Activated CD8-positive, alpha-beta T cell treated with anti-CD3 and anti-CD28 coated beads, Interleukin-2, amount 10 ng/mL, durations not matched to agents 7 days and 5 days (primary cell): Measurements from ENCODE around the gene SMURF2. TPM values are rescaled to one million over a fixed set of nuclear protein-coding genes. Genes with fewer than 3 reads are reported as not detected.
"Not testable (repeated sequence)": the region's sequence is repeated elsewhere in the genome, so short reads cannot be mapped to it uniquely, and the experiment has no call there.

Experiments
- ATAC-seq: fragments of 150-1000 bp; cut with Tn5 transposase; one replicate; pipeline ENCODE4 v1.10.0; 2021; ENCODE audit warnings: moderate library complexity
- CTCF ChIA-PET: fragments of 350-600 bp; sonication (Branson Sonifier 250); formaldehyde crosslinking; loops from one replicate; lab custom pipeline; 2021; ENCODE audit warnings: antibody characterized with exemption; lab: Charles Lee
- POLR2A ChIA-PET: fragments of 350-600 bp; sonication (Branson Sonifier 250); formaldehyde crosslinking; loops from one replicate; lab custom pipeline; 2021; ENCODE audit warnings: antibody characterized with exemption; lab: Charles Lee
- DNase-seq: peaks from one replicate; pipeline ENCODE4 v3.0.0-alpha.2; 2020
- H3K27ac Mint-ChIP-seq: one replicate; pipeline ENCODE4 v1.8.0; 2021; ENCODE audit warnings: mild to moderate bottlenecking, mixed read lengths
- H3K27me3 Mint-ChIP-seq: one replicate; pipeline ENCODE4 v1.8.0; 2021; ENCODE audit warnings: low read depth, mixed read lengths
- H3K36me3 Mint-ChIP-seq: one replicate; pipeline ENCODE4 v1.8.0; 2021; ENCODE audit warnings: low read depth, mixed read lengths
- H3K4me1 Mint-ChIP-seq: one replicate; pipeline ENCODE4 v1.8.0; 2021; ENCODE audit warnings: low read depth, mixed read lengths
- H3K4me3 Mint-ChIP-seq: one replicate; pipeline ENCODE4 v1.8.0; 2021; ENCODE audit warnings: mild to moderate bottlenecking, mixed read lengths
- H3K9me3 Mint-ChIP-seq: one replicate; pipeline ENCODE4 v1.8.0; 2022; ENCODE audit warnings: mixed read lengths; ENCODE audit not compliant: insufficient read depth
- total RNA-seq, 2 experiments: library from RNA; stranded (reverse); gene quantifications; one replicate each; pipeline ENCODE4 v1.2.3, GENCODE V29; 2021

Gene SMURF2
- total RNA-seq, 2 experiments from 2014 or later: 16.1 to 16.4 TPM

GRCh38 chr17:64687376-64687775 is 25.3 kb upstream of the SMURF2 start:
- CTCF ChIA-PET: interaction anchor here (1.2 kb wide), 1 partner anchor 81 kb away, joined by 3 read pairs; no protein-coding TSS in a partner anchor
- DNase-seq (no peak), ATAC-seq (no peak)
- POLR2A ChIA-PET: no interaction called here
- no peaks in the 10 kb centered on the region for H3K4me1 Mint-ChIP-seq
- H3K36me3 Mint-ChIP-seq: no peaks in the 10 kb centered on the region
- H3K4me3 Mint-ChIP-seq: no peak overlapping the region
- no peak overlapping the region for H3K27ac Mint-ChIP-seq
- H3K9me3 Mint-ChIP-seq: no peaks in the 10 kb centered on the region
- no peaks in the 10 kb centered on the region for H3K27me3 Mint-ChIP-seq

GRCh38 chr17:64686705-64687104 is 24.6 kb upstream of the SMURF2 start:
- Mint-ChIP-seq H3K36me3 (no peaks in the 10 kb centered on the region), H3K4me1 (no peaks in the 10 kb centered on the region), H3K4me3 (no peak overlapping the region), H3K27ac (no peak overlapping the region), H3K9me3 (no peaks in the 10 kb centered on the region), H3K27me3 (no peaks in the 10 kb centered on the region)
- ATAC-seq: no peak
- POLR2A ChIA-PET: no interaction called here
- DNase-seq: no peak
- CTCF ChIA-PET: no interaction called here

GRCh38 chr17:64685705-64686104 is 23.6 kb upstream of the SMURF2 start:
- Mint-ChIP-seq H3K36me3 (no peaks in the 10 kb centered on the region), H3K4me3 (no peak overlapping the region), H3K9me3 (no peaks in the 10 kb centered on the region), H3K4me1 (no peaks in the 10 kb centered on the region), H3K27me3 (no peaks in the 10 kb centered on the region), H3K27ac (no peak overlapping the region)
- ChIA-PET POLR2A (no interaction called here), CTCF (no interaction called here)
- DNase-seq (no peak), ATAC-seq (no peak)

GRCh38 chr17:64683796-64684195 is 21.7 kb upstream of the SMURF2 start:
- POLR2A ChIA-PET: no interaction called here

GRCh38 chr17:64682261-64683181 is 20.4 kb upstream of the SMURF2 start:
- H3K27ac Mint-ChIP-seq: no peak overlapping the region
- ChIA-PET POLR2A (no interaction called here), CTCF (no interaction called here)
- no peak overlapping the region for H3K4me3 Mint-ChIP-seq
- ATAC-seq (no peak), DNase-seq (no peak)
- H3K27me3 Mint-ChIP-seq: no peaks in the 10 kb centered on the region
- H3K9me3 Mint-ChIP-seq: no peaks in the 10 kb centered on the region
- H3K4me1 Mint-ChIP-seq: no peaks in the 10 kb centered on the region
- no peaks in the 10 kb centered on the region for H3K36me3 Mint-ChIP-seq

More at GRCh38 chr17:64683796-64684195, 21.7 kb upstream of the SMURF2 start:
- CTCF ChIA-PET: no interaction called here
- ATAC-seq (no peak), DNase-seq (no peak)
- H3K27ac Mint-ChIP-seq: no peak overlapping the region
- H3K36me3 Mint-ChIP-seq: no peaks in the 10 kb centered on the region
- no peak overlapping the region for H3K4me3 Mint-ChIP-seq
- H3K27me3 Mint-ChIP-seq: no peaks in the 10 kb centered on the region
- H3K4me1 Mint-ChIP-seq: no peaks in the 10 kb centered on the region
- no peaks in the 10 kb centered on the region for H3K9me3 Mint-ChIP-seq

- no peaks in the 10 kb centered on the region for H3K4me1 Mint-ChIP-seq
- H3K27me3 Mint-ChIP-seq: no peaks in the 10 kb centered on the region
- H3K4me3 Mint-ChIP-seq: no peak overlapping the region
- ChIA-PET POLR2A (no interaction called here), CTCF (no interaction called here)
- no peak for ATAC-seq
- H3K9me3 Mint-ChIP-seq: no peaks in the 10 kb centered on the region
- no peak for DNase-seq
- no peak overlapping the region for H3K27ac Mint-ChIP-seq
- H3K36me3 Mint-ChIP-seq: no peaks in the 10 kb centered on the region
These were observed 17.7 kb upstream of the SMURF2 start for GRCh38 chr17:64679710-64680216.

- Mint-ChIP-seq H3K27ac (no peak overlapping the region), H3K4me3 (no peak overlapping the region), H3K27me3 (no peaks in the 10 kb centered on the region), H3K4me1 (no peaks in the 10 kb centered on the region), H3K36me3 (no peaks in the 10 kb centered on the region), H3K9me3 (no peaks in the 10 kb centered on the region)
- DNase-seq: no peak
- POLR2A ChIA-PET: no interaction called here
- CTCF ChIA-PET: no interaction called here
- no peak for ATAC-seq
These were observed 14.7 kb upstream of the SMURF2 start for GRCh38 chr17:64676763-64677162.

GRCh38 chr17:64670843-64671590 is 8.9 kb upstream of the SMURF2 start:
- H3K4me3 Mint-ChIP-seq, ATAC-seq, H3K27ac Mint-ChIP-seq, H3K36me3 Mint-ChIP-seq, POLR2A ChIA-PET, H3K4me1 Mint-ChIP-seq, DNase-seq, CTCF ChIA-PET, H3K9me3 Mint-ChIP-seq, H3K27me3 Mint-ChIP-seq: not testable (repeated sequence)

- ATAC-seq, H3K27me3 Mint-ChIP-seq, H3K4me3 Mint-ChIP-seq, POLR2A ChIA-PET, DNase-seq, H3K9me3 Mint-ChIP-seq, H3K36me3 Mint-ChIP-seq, H3K27ac Mint-ChIP-seq, H3K4me1 Mint-ChIP-seq: not testable (repeated sequence)
- CTCF ChIA-PET: interaction anchor here (0.7 kb wide), 1 partner anchor 19 kb away, joined by 3 read pairs; no protein-coding TSS in a partner anchor
These were observed 6.0 kb upstream of the SMURF2 start for GRCh38 chr17:64667807-64668721.

- POLR2A ChIA-PET, H3K9me3 Mint-ChIP-seq, DNase-seq, H3K4me3 Mint-ChIP-seq, H3K36me3 Mint-ChIP-seq, ATAC-seq, H3K27me3 Mint-ChIP-seq, CTCF ChIA-PET, H3K27ac Mint-ChIP-seq: not testable (repeated sequence)
- peaks cover 23% of the 10 kb centered on the region for H3K4me1 Mint-ChIP-seq
These were observed 2.3 kb upstream of the SMURF2 start for GRCh38 chr17:64664299-64664981.

GRCh38 chr17:64663836-64664235 is 1.7 kb upstream of the SMURF2 start:
- H3K9me3 Mint-ChIP-seq, POLR2A ChIA-PET, ATAC-seq, H3K36me3 Mint-ChIP-seq, CTCF ChIA-PET, H3K4me3 Mint-ChIP-seq, H3K27ac Mint-ChIP-seq, H3K27me3 Mint-ChIP-seq, DNase-seq: not testable (repeated sequence)
- peaks cover 26% of the 10 kb centered on the region for H3K4me1 Mint-ChIP-seq
